Measurements from ENCODE around the gene CATSPERE. TPM values are rescaled to one million over a fixed set of nuclear protein-coding genes. Genes with fewer than 3 reads are reported as not detected.

CATSPERE gene
- total RNA-seq, 1 experiment from 2014 or later: 0.14 TPM

GRCh38 chr1:244603498-244603897 lies 142.4 kb downstream of the CATSPERE start:
- TF ChIP-seq, protein P1, sequence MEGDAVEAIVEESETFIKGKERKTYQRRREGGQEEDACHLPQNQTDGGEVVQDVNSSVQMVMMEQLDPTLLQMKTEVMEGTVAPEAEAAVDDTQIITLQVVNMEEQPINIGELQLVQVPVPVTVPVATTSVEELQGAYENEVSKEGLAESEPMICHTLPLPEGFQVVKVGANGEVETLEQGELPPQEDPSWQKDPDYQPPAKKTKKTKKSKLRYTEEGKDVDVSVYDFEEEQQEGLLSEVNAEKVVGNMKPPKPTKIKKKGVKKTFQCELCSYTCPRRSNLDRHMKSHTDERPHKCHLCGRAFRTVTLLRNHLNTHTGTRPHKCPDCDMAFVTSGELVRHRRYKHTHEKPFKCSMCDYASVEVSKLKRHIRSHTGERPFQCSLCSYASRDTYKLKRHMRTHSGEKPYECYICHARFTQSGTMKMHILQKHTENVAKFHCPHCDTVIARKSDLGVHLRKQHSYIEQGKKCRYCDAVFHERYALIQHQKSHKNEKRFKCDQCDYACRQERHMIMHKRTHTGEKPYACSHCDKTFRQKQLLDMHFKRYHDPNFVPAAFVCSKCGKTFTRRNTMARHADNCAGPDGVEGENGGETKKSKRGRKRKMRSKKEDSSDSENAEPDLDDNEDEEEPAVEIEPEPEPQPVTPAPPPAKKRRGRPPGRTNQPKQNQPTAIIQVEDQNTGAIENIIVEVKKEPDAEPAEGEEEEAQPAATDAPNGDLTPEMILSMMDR (IDR thresholded peaks at IDR 0.05; ENCODE audit: insufficient read depth in 1 of 2, low read depth in 1 of 2, low read length in 1 of 2, severe bottlenecking in 1 of 2, unreplicated experiment in 1 of 2): peak; percentile 60 to 81
- no peaks in the 10 kb centered on the region for H3K27me3 ChIP-seq (replicated peaks; ENCODE audit: control insufficient read depth, insufficient read depth, low read length)
- Mint-ChIP-seq H3K4me3 (ENCODE audit: unreplicated experiment) (no peak overlapping the region), H3K4me1 (ENCODE audit: low read depth, unreplicated experiment) (no peaks in the 10 kb centered on the region), H3K27me3 (ENCODE audit: insufficient read depth, unreplicated experiment) (no peaks in the 10 kb centered on the region), H3K9me3 (ENCODE audit: unreplicated experiment) (no peaks in the 10 kb centered on the region), H3K36me3 (ENCODE audit: insufficient read depth, unreplicated experiment) (no peaks in the 10 kb centered on the region), H3K27ac (ENCODE audit: unreplicated experiment) (no peak overlapping the region)
- CTCF ChIA-PET: interaction anchor here (0.5 to 1.5 kb wide), 12 partner anchors 12 to 1327 kb away, joined by 3 to 20 read pairs (median 4); partner anchors contain the start of genes COX20 and DESI2
- H3K36me3 ChIP-seq (ENCODE audit: control insufficient read depth, insufficient read depth, low read length): no peaks in the 10 kb centered on the region
- H3K9me3 ChIP-seq: no peaks in the 10 kb centered on the region
- DNase-seq: peak in 1 of 2 experiments; percentile 26
- POLR2A ChIA-PET: interaction anchor here (0.6 kb wide), 2 partner anchors 107 to 142 kb away, joined by 3 to 4 read pairs; no protein-coding TSS in a partner anchor
- intact Hi-C loops (cut with micrococcal nuclease; ENCODE audit: unreplicated experiment): loop anchor here (1.0 to 2.0 kb wide), 4 partner anchors 33 to 439 kb away; partner anchors contain the start of gene DESI2
- BruUV-seq (replicated peaks): no TSS peak
- H3K4me3 ChIP-seq (ENCODE audit: low read depth, low read length): no peak overlapping the region
- H3K4me1 ChIP-seq: no peaks in the 10 kb centered on the region

DNA sequence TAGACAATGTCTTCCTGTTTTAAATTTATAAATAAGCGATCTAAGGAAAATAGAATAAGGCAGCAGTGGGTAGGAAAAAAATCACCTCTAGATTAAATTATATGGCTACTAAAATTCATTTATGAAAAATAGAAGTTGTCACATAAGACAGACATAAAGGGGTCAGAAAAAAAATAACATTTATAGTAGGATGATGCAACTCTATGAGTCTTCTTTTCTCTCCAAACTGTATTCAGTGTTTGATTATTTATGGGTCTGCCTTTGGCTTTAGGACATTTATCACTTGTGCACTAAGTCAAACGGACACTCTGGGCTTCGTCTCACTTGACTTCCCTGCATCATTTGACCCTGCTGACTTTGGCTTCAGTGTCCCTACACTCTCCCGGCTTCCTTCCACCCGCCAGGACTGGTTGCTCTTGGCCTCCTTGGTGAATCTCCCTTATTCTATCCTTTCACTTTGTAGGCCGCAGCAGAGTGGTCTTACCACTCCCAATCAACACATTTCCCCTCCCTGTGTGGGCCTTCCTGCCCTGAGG lies 144.8 kb downstream of the CATSPERE start:
- CTCF ChIA-PET: no interaction called here
- Mint-ChIP-seq H3K4me1 (ENCODE audit: low read depth, unreplicated experiment) (no peaks in the 10 kb centered on the region), H3K27me3 (ENCODE audit: insufficient read depth, unreplicated experiment) (no peaks in the 10 kb centered on the region), H3K36me3 (ENCODE audit: insufficient read depth, unreplicated experiment) (no peaks in the 10 kb centered on the region), H3K9me3 (ENCODE audit: unreplicated experiment) (no peaks in the 10 kb centered on the region), H3K4me3 (ENCODE audit: unreplicated experiment) (no peak overlapping the region), H3K27ac (ENCODE audit: unreplicated experiment) (no peak overlapping the region)
- Histone ChIP-seq H3K36me3 (ENCODE audit: control insufficient read depth, insufficient read depth, low read length) (no peaks in the 10 kb centered on the region), H3K9me3 (no peaks in the 10 kb centered on the region), H3K4me1 (no peaks in the 10 kb centered on the region), H3K4me3 (ENCODE audit: low read depth, low read length) (no peak overlapping the region), H3K27me3 (replicated peaks; ENCODE audit: control insufficient read depth, insufficient read depth, low read length) (no peaks in the 10 kb centered on the region)
- TF ChIP-seq, protein P1 (IDR thresholded peaks at IDR 0.05; ENCODE audit: insufficient read depth in 1 of 2, low read depth in 1 of 2, low read length in 1 of 2, severe bottlenecking in 1 of 2, unreplicated experiment in 1 of 2): no peak
- no TSS peak for BruUV-seq (replicated peaks)
- DNase-seq: no peak
- POLR2A ChIA-PET: no interaction called here
- intact Hi-C loops (cut with micrococcal nuclease; ENCODE audit: unreplicated experiment): no loop called here

DNA sequence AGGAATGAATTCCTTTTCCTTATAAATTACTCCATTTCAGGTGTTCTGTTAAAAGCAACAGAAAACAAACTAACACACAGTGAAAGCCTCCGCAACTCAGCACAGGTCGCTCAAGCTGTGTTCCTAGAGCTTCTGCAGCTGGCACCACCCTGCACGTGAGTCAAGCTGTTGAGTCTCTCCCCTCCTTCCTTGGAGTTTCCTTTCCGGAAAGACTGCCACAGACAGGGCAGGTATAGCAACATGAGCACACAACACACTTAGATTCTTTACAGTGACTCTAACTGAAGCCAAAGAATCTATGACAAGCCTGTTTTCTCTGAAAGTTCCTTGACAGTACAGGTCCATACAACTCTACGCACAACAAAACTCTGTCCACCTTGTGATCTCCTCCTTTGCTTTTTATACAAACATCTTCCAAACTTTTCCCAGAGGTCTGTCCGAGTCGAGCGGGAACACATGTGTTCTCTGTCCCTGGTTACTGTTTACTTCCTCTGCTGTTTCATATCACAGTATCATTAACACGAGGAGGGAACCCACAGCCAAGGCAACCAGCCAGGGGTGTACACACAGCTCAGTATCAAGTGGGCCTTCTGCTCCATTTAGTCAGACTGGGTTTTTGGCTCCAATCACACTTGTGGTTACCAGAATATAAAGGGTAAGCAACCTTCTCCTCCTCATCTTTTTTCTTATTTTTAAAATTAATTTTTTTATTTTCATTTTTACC lies 153.2 kb downstream of the CATSPERE start:
- DNase-seq: no peak
- Histone ChIP-seq H3K4me3 (ENCODE audit: low read depth, low read length) (no peak overlapping the region), H3K27me3 (replicated peaks; ENCODE audit: control insufficient read depth, insufficient read depth, low read length) (no peaks in the 10 kb centered on the region), H3K36me3 (ENCODE audit: control insufficient read depth, insufficient read depth, low read length) (no peaks in the 10 kb centered on the region), H3K9me3 (no peaks in the 10 kb centered on the region), H3K4me1 (peaks cover 10% of the 10 kb centered on the region; the same call in 1 of the 2 replicates)
- Mint-ChIP-seq H3K27ac (ENCODE audit: unreplicated experiment) (no peak overlapping the region), H3K36me3 (ENCODE audit: insufficient read depth, unreplicated experiment) (no peaks in the 10 kb centered on the region), H3K9me3 (ENCODE audit: unreplicated experiment) (no peaks in the 10 kb centered on the region), H3K4me3 (ENCODE audit: unreplicated experiment) (no peak overlapping the region), H3K4me1 (ENCODE audit: low read depth, unreplicated experiment) (peaks cover 18% of the 10 kb centered on the region), H3K27me3 (ENCODE audit: insufficient read depth, unreplicated experiment) (no peaks in the 10 kb centered on the region)
- intact Hi-C loops (cut with micrococcal nuclease; ENCODE audit: unreplicated experiment): loop anchor here (2.0 to 10.0 kb wide), 2 partner anchors 39 to 121 kb away; partner anchors contain the start of gene DESI2
- ChIA-PET CTCF (no interaction called here), POLR2A (no interaction called here)
- no TSS peak for BruUV-seq (replicated peaks)
- TF ChIP-seq, protein P1 (IDR thresholded peaks at IDR 0.05; ENCODE audit: insufficient read depth in 1 of 2, low read depth in 1 of 2, low read length in 1 of 2, severe bottlenecking in 1 of 2, unreplicated experiment in 1 of 2): no peak
